SU-DHL-6 (cell line): ENCODE data around the gene ZBTB24.

Source experiments
- H2AFZ ChIP-seq: fragments of 200-600 bp; sonication (generic); 2 replicates; pipeline ENCODE4 v1.6.1; 2014; ENCODE audit warnings: low read depth, mild to moderate bottlenecking, moderate library complexity, mixed read lengths, antibody characterized with exemption, low read length; ENCODE audit not compliant: severe bottlenecking
- H3F3A ChIP-seq: fragments of 200-600 bp; shearing (Covaris generic); 2 replicates; pipeline ENCODE4 v1.6.0; 2016; ENCODE audit warnings: antibody characterized with exemption, mild to moderate bottlenecking; ENCODE audit not compliant: insufficient read depth
- H3K27ac ChIP-seq: fragments of 200-600 bp; sonication (generic); 2 replicates; pipeline ENCODE4 v1.5.1; 2016; ENCODE audit warnings: low read depth, mild to moderate bottlenecking, low read length, moderate library complexity, mixed read lengths
- H3K27me3 ChIP-seq: fragments of 200-600 bp; sonication (generic), shearing (Covaris generic); 2 replicates; pipeline ENCODE4 v1.6.0; 2014; ENCODE audit warnings: mild to moderate bottlenecking, low read length
- H3K36me3 ChIP-seq: fragments of 200-600 bp; sonication (generic); 2 replicates; pipeline ENCODE4 v1.6.1; 2014; ENCODE audit warnings: mild to moderate bottlenecking, low read length, mixed read lengths
- H3K4me2 ChIP-seq: fragments of 300-600, 200-600 bp; shearing (Covaris generic), sonication (generic); 2 replicates; pipeline ENCODE4 v1.6.0; 2014; ENCODE audit warnings: low read length, low read depth, mild to moderate bottlenecking; ENCODE audit not compliant: poor library complexity, severe bottlenecking
- H3K4me3 ChIP-seq: fragments of 200-600 bp; sonication (generic); 2 replicates; pipeline ENCODE4 v1.5.1; 2014; ENCODE audit warnings: antibody characterized with exemption, low read length, mild to moderate bottlenecking, mixed read lengths; ENCODE audit not compliant: insufficient read depth, poor library complexity, severe bottlenecking
- H3K79me2 ChIP-seq: fragments of 200-600 bp; sonication (generic); 2 replicates; pipeline ENCODE4 v1.6.1; 2014; ENCODE audit warnings: mild to moderate bottlenecking, low read length, moderate library complexity; ENCODE audit not compliant: insufficient read depth
- H3K9ac ChIP-seq: fragments of 200-600 bp; sonication (generic); 2 replicates; pipeline ENCODE4 v1.7.0; 2014; ENCODE audit warnings: mild to moderate bottlenecking, low read length
- H3K9me2 ChIP-seq: fragments of 200-600 bp; sonication (generic); replicated peaks from 2 replicates; pipeline ENCODE4 v1.6.1; 2014; ENCODE audit warnings: low read length; ENCODE audit not compliant: insufficient read depth
- H3K9me3 ChIP-seq: fragments of 200-600 bp; sonication (generic); 2 replicates; pipeline ENCODE4 v1.6.1; 2014; ENCODE audit warnings: low read length, mixed read lengths; ENCODE audit not compliant: insufficient read depth
- H4K20me1 ChIP-seq: fragments of 200-600 bp; sonication (generic); 2 replicates; pipeline ENCODE4 v1.6.1; 2014; ENCODE audit warnings: low read depth, mild to moderate bottlenecking, antibody characterized with exemption, low read length, moderate library complexity, mixed read lengths
- CTCF ChIP-seq: fragments of 200-600 bp; sonication (generic); IDR thresholded peaks from one replicate; pipeline ENCODE4 v1.5.1; 2017; ENCODE audit warnings: antibody characterized with exemption, mild to moderate bottlenecking, low read length, moderate library complexity; ENCODE audit not compliant: insufficient read depth, poor library complexity, severe bottlenecking
- EZH2phosphoT487 ChIP-seq: fragments of 200-600 bp; sonication (generic), shearing (Covaris generic); conservative IDR thresholded peaks from 2 replicates; pipeline ENCODE4 v1.6.1; 2018; ENCODE audit warnings: mild to moderate bottlenecking, antibody characterized with exemption, low read length, moderate library complexity, mixed read lengths

The ZBTB24 gene

DNA sequence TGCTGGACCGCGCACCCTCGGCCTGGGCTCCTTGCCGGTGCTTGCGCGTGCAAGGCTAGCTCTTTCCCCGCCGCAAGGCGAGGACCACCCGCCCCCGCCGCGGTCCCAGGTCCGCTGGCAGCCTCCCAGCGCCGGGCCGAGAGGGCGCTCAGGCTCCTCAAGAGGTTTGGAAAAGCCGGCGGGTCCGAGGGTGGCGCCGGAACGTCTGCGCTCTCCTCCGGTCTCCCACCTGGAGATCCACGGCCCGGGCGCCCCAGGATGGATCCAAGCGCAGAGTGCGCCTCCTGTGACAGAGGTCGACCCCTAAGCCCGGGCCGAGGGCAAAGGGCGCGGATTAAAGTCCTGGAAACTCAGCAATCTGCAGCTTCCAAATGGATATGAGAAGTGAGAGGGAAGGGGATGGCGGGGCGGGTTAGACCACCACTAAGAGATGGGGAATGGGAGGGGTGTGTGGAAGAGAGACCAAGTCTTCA, 26.9 kb downstream of the ZBTB24 start:
- no peak for TF ChIP-seq CTCF
- TF ChIP-seq EZH2phosphoT487 = no peak
- H3K4me3 ChIP-seq = peak overlapping the region; percentile 67
- H3F3A ChIP-seq = peaks cover 42% of the 10 kb centered on the region
- H4K20me1 ChIP-seq = no peaks in the 10 kb centered on the region
- H3K9me2 ChIP-seq = no peaks in the 10 kb centered on the region
- H2AFZ ChIP-seq = peak overlapping the region; percentile 43
- H3K79me2 ChIP-seq = peaks cover 7% of the 10 kb centered on the region; the same call in 1 of the 2 replicates
- H3K27ac ChIP-seq = peak overlapping the region; percentile 54
- H3K36me3 ChIP-seq = peaks cover under 1% of the 10 kb centered on the region; the same call in 1 of the 2 replicates
- H3K9ac ChIP-seq = peak overlapping the region; percentile 97
- peak overlapping the region; percentile 63 for H3K4me2 ChIP-seq
- H3K27me3 ChIP-seq = no peaks in the 10 kb centered on the region
- H3K9me3 ChIP-seq = no peaks in the 10 kb centered on the region

GRCh38 chr6:109455437-109456110, 27.4 kb downstream of the ZBTB24 start, which contains the start of gene MICAL1:
Gene MICAL1, minus strand, starts transcription at chr6:109455772. Its CDS starts 1,576 bp downstream, at chr6:109454196.
- H3F3A ChIP-seq = peaks cover 42% of the 10 kb centered on the region
- H3K9me3 ChIP-seq = no peaks in the 10 kb centered on the region
- H2AFZ ChIP-seq = peak within 1 kb of the TSS; percentile 43
- TF ChIP-seq CTCF (no peak), EZH2phosphoT487 (no peak)
- no peaks in the 10 kb centered on the region for H3K9me2 ChIP-seq
- H3K9ac ChIP-seq = peak within 1 kb of the TSS; percentile 97
- peak within 1 kb of the TSS; percentile 92 for H3K27ac ChIP-seq
- no peaks in the 10 kb centered on the region; the same call in 1 of the 2 replicates for H3K36me3 ChIP-seq
- no peaks in the 10 kb centered on the region for H4K20me1 ChIP-seq
- H3K4me2 ChIP-seq = peak within 1 kb of the TSS; percentile 63
- peaks cover 7% of the 10 kb centered on the region; the same call in 1 of the 2 replicates for H3K79me2 ChIP-seq
- no peaks in the 10 kb centered on the region for H3K27me3 ChIP-seq
- H3K4me3 ChIP-seq = peak within 1 kb of the TSS; percentile 94

DNA sequence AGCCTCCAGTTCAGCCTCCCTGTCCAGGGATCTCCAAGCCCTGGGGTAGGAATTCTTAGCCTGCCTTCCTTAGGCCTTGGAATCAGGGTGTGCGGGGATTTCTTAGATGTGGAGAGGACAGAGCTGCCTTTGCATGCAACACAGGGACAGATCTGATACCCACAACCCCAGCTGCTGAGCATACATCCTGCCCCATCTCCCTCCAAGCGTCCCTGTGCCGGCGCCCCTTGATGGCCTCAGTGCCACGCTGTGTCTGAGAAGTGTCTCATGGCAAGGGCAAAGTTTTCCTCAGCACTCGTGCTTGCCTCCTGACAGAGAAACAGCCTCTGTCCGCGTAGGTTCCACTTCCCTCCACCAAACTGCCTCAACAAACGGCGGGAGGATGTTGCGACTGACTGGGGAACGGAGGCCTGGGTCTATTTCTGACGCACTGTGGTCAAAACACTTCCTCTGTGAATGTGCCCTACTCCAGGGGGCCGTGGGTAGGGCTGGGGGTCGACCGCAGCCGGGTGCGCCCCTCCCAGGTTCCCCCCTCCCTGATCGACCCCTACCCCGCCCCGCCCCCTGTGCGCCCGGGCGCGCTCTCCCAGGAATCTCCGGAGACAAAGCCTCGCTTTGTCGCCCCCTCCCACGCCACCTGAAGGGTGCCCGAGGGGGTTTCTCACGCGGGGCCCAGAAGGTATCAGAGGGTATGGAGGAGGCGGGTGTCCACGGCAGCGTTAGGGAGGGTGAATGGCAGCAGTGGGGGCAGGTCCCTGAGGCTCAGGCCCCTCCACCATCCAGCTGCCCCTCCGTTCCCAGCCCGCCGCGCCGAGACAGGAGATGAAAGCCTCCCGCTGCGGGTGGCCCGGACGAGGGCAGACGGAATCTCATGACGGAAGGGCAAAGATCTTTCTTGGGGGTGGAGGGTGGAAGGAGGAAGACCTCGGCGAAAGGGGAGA, 28.3 kb downstream of the ZBTB24 start:
- H3K79me2 ChIP-seq = peaks cover 7% of the 10 kb centered on the region; the same call in 1 of the 2 replicates
- H2AFZ ChIP-seq = peak overlapping the region; percentile 32
- H3K27ac ChIP-seq = peak overlapping the region; percentile 92
- TF ChIP-seq CTCF = no peak
- TF ChIP-seq EZH2phosphoT487 = no peak
- no peaks in the 10 kb centered on the region for H3K9me3 ChIP-seq
- H3K4me2 ChIP-seq = peak overlapping the region; percentile 60
- peak overlapping the region; percentile 97 for H3K9ac ChIP-seq
- H3K27me3 ChIP-seq = no peaks in the 10 kb centered on the region
- peak overlapping the region; percentile 94 for H3K4me3 ChIP-seq
- no peaks in the 10 kb centered on the region for H4K20me1 ChIP-seq
- H3F3A ChIP-seq = peaks cover 35% of the 10 kb centered on the region
- no peaks in the 10 kb centered on the region; the same call in 1 of the 2 replicates for H3K36me3 ChIP-seq
- H3K9me2 ChIP-seq = no peaks in the 10 kb centered on the region
